A673 (cell line): Measurements from ENCODE around the gene IMPDH1. TPM values are rescaled to one million over a fixed set of nuclear protein-coding genes. Genes with fewer than 3 reads are reported as not detected.

ENCODE experiments used
- BruUV-seq: library from RNA; stranded (reverse); fragments of 400-500 nt; replicated peaks from 2 replicates; lab custom pipeline; 2021; lab: Mats Ljungman, UMichigan
- CTCF ChIA-PET: fragments of 300-600 bp; sonication (Branson Sonifier 250); formaldehyde crosslinking; loops from one replicate; lab custom pipeline; 2022; ENCODE audit warnings: antibody characterized with exemption; lab: Charles Lee
- POLR2A ChIA-PET: fragments of 300-600 bp; sonication (Branson Sonifier 250); formaldehyde crosslinking; loops from one replicate; lab custom pipeline; 2022; ENCODE audit warnings: antibody characterized with exemption; ENCODE audit not compliant: low non-redundant PET; lab: Charles Lee
- DNase-seq: peaks from one replicate; pipeline ENCODE4 v3.0.0-alpha.2; 2015; ENCODE audit warnings: low spot score
- H3K27ac ChIP-seq: fragments of 200-600 bp; sonication (generic); 2 replicates; pipeline ENCODE4 v1.5.1; 2016; ENCODE audit warnings: mixed run types, low read depth, mild to moderate bottlenecking, mixed read lengths, antibody characterized with exemption, low read length; ENCODE audit not compliant: poor library complexity, severe bottlenecking
- H3K27me3 ChIP-seq: fragments of 200-600 bp; sonication (generic); replicated peaks from 2 replicates; pipeline ENCODE4 v1.6.1; 2017; ENCODE audit warnings: mixed run types, low read depth, mild to moderate bottlenecking, mixed read lengths, antibody characterized with exemption, low read length; ENCODE audit not compliant: insufficient read depth, poor library complexity
- H3K36me3 ChIP-seq: fragments of 200-600 bp; sonication (generic); 2 replicates; pipeline ENCODE4 v1.6.1; 2016; ENCODE audit warnings: mixed run types, mild to moderate bottlenecking, mixed read lengths, antibody characterized with exemption, low read length; ENCODE audit not compliant: insufficient read depth, poor library complexity, severe bottlenecking
- H3K4me1 ChIP-seq: fragments of 200-600 bp; sonication (generic); 2 replicates; pipeline ENCODE4 v1.6.1; 2017; ENCODE audit warnings: mixed run types, mild to moderate bottlenecking, mixed read lengths, antibody characterized with exemption, low read length; ENCODE audit not compliant: insufficient read depth, poor library complexity, severe bottlenecking
- H3K4me3 ChIP-seq: fragments of 200-600 bp; sonication (generic); 2 replicates; pipeline ENCODE4 v1.5.1; 2016; ENCODE audit warnings: low read depth, mixed run types, mild to moderate bottlenecking, mixed read lengths, low read length; ENCODE audit not compliant: poor library complexity, severe bottlenecking
- H3K9me3 ChIP-seq: fragments of 200-600 bp; sonication (generic); 2 replicates; pipeline ENCODE4 v1.6.1; 2016; ENCODE audit warnings: mixed run types, low read depth, mild to moderate bottlenecking, mixed read lengths, antibody characterized with exemption, low read length; ENCODE audit not compliant: poor library complexity, severe bottlenecking
- CTCF ChIP-seq: fragments of 300-800, 200-600 bp; sonication (generic); conservative IDR thresholded peaks from 2 replicates; pipeline ENCODE4 v1.5.1; 2017; ENCODE audit warnings: low read depth, mild to moderate bottlenecking, antibody characterized with exemption, low read length, moderate library complexity, mixed read lengths
- EZH2 ChIP-seq: fragments of 200-600 bp; sonication (generic); IDR thresholded peaks from 2 replicates; pipeline ENCODE4 v1.6.1; 2017; ENCODE audit warnings: borderline replicate concordance, low read depth, mild to moderate bottlenecking, mixed read lengths, antibody characterized with exemption, low read length; ENCODE audit not compliant: poor library complexity, severe bottlenecking
- intact Hi-C: fragments of 100-400 bp; cut with micrococcal nuclease; formaldehyde crosslinking; loops from one replicate; pipeline ENCODE4 v1.10.0; 2022; ENCODE audit not compliant: unreplicated experiment
- total RNA-seq: library from RNA; stranded (reverse); gene quantifications from 2 replicates; pipeline ENCODE4 v1.2.3, GENCODE V29; 2021

IMPDH1 gene
- total RNA-seq, 1 experiment from 2014 or later, result 92.6 TPM

- intact Hi-C loops, result loop anchor here (1.0 kb wide), 1 partner anchor 40 kb away; no protein-coding TSS in a partner anchor
- no peaks in the 10 kb centered on the region for H3K27me3 ChIP-seq
- no peaks in the 10 kb centered on the region for H3K36me3 ChIP-seq
- BruUV-seq, result no TSS peak
- no peaks in the 10 kb centered on the region for H3K9me3 ChIP-seq
- H3K27ac ChIP-seq, result no peak overlapping the region
- POLR2A ChIA-PET, result no interaction called here
- TF ChIP-seq CTCF (peak; percentile 74), EZH2 (no peak)
- peak; percentile 75 for DNase-seq
- CTCF ChIA-PET, result interaction anchor here (0.5 to 2.4 kb wide), 9 partner anchors 10 to 113 kb away, joined by 3 to 36 read pairs (median 4); no protein-coding TSS in a partner anchor
- no peak overlapping the region for H3K4me3 ChIP-seq
- H3K4me1 ChIP-seq, result peaks cover 13% of the 10 kb centered on the region
Observed at GRCh38 chr7:128347647-128348097, 62.1 kb downstream of the IMPDH1 start.

GRCh38 chr7:128344431-128344774 is 65.4 kb downstream of the IMPDH1 start:
- Histone ChIP-seq H3K9me3 (no peaks in the 10 kb centered on the region), H3K4me3 (no peak overlapping the region), H3K27me3 (no peaks in the 10 kb centered on the region), H3K27ac (no peak overlapping the region), H3K4me1 (peaks cover 20% of the 10 kb centered on the region), H3K36me3 (peaks cover 2% of the 10 kb centered on the region)
- ChIA-PET POLR2A (interaction anchor here (0.7 kb wide), 2 partner anchors 54 to 78 kb away, joined by 3 to 5 read pairs; no protein-coding TSS in a partner anchor), CTCF (interaction anchor here (0.5 kb wide), 1 partner anchor 276 kb away, joined by 3 read pairs; no protein-coding TSS in a partner anchor)
- DNase-seq, result no peak
- TF ChIP-seq EZH2 (no peak), CTCF (no peak)
- intact Hi-C loops, result no loop called here
- no TSS peak for BruUV-seq

- intact Hi-C loops, result no loop called here
- H3K9me3 ChIP-seq, result no peaks in the 10 kb centered on the region
- H3K27ac ChIP-seq, result peak within 1 kb of the TSS; percentile 90
- H3K27me3 ChIP-seq, result no peaks in the 10 kb centered on the region
- no TSS peak for BruUV-seq
- ChIA-PET POLR2A (interaction anchor here (0.7 kb wide), 1 partner anchor 77 kb away, joined by 3 read pairs; no protein-coding TSS in a partner anchor), CTCF (interaction anchor here (0.5 kb wide), 2 partner anchors 275 to 744 kb away, joined by 3 to 5 read pairs; no protein-coding TSS in a partner anchor)
- TF ChIP-seq CTCF (no peak), EZH2 (no peak)
- peaks cover 14% of the 10 kb centered on the region for H3K4me1 ChIP-seq
- H3K4me3 ChIP-seq, result peak within 1 kb of the TSS; percentile 71
- DNase-seq, result peak; percentile 96
- peaks cover 8% of the 10 kb centered on the region for H3K36me3 ChIP-seq
Observed at GRCh38 chr7:128343554-128344430, 66.0 kb downstream of the IMPDH1 start, which contains the start of gene RBM28. Gene RBM28 (minus strand): TSS chr7:128343908. CDS start chr7:128343793, 115 bp downstream.

Other genes starting within 250 kb of the IMPDH1 start
- gene LEP, start 168.7 kb downstream of the IMPDH1 start, total RNA-seq, result not detected in 2 replicates
- gene RBM28, start 66.1 kb downstream of the IMPDH1 start, total RNA-seq, result 95.7 and 100 TPM in 2 replicates
- 38.8 and 42.4 TPM in 2 replicates for gene PRRT4, start 48.3 kb downstream of the IMPDH1 start, total RNA-seq
- gene HILPDA, start 45.9 kb upstream of the IMPDH1 start, total RNA-seq, result 33.9 and 36.1 TPM in 2 replicates
- gene METTL2B, start 66.8 kb upstream of the IMPDH1 start, total RNA-seq, result 53.8 and 58.7 TPM in 2 replicates